GM18867 (cell line): ENCODE data around the gene UGDH.
A peak's percentile ranks its signal among the peaks of the same experiment; 100 is the strongest.
"Not testable (repeated sequence)": the region's sequence is repeated elsewhere in the genome, so short reads cannot be mapped to it uniquely, and the experiment has no call there.

Source experiments
- ATAC-seq: cut with Tn5 transposase; IDR thresholded peaks from one replicate; pipeline ENCODE4 v1.9.1; 2021; ENCODE audit warnings: mild to moderate bottlenecking, moderate library complexity; ENCODE audit not compliant: unreplicated experiment

The UGDH gene

DNA sequence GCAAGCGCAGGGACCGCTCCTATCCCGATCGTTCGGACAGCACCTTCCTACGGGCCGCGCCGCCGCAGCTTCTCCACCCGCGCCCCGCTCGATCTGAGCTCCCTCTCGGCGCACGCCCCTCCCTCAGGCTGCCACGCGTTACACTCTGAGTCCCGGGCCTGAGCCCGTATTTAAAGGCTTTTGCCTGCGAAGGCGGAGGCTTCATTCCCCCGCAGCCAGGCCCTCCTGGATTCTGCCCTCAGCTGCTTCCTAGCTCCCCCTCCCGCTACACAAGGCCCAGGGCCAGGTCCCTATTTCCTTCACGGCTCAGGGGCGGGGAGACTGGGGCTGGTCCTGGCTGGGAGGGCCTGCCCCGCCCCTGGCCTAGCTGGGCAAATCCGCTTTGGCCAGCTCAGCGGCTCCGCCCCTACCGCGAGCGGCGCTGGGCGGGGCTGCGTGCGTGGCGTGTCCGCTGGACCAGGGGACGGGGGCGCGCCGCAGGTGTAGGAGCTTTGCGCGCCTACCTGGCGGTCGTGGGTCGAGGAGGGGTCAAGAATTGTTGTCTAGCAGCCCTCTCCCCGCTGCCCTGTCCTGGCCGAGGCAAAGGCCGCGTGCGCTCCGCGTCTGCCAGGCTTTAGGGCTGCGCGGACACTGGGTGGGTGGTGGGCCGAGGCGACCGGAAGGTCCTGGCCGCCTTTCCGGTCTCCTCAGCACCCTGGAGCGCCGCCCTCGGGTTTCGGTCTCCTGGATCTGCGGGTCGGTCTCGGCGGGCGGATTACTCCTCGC lies at the start of gene UGDH:
TSS of gene UGDH (minus strand) at position 144 of the 765 bp plus-strand sequence. CDS start 5,927 bp downstream, outside the sequence.
- peak; percentile 97 for ATAC-seq

DNA sequence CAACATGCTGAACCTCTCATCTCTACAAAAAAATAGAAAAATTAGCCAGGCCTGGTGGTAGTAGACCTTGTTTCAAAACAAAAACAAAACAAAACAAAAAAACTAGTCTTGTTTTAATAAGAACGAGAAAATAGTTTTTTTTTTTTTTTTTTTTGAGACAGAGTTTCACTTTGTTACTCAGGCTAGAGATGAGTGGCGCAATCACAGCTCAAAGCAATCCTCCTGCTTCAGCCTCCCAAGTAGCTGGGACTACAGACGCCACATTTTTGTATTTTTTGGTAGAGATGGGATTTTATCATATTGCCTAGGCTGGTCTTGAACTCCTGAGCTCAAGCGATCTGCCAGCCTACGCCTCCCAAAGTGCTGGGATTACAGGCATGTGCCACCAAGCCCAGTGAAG lies 47.7 kb upstream of the UGDH start:
- no peak for ATAC-seq

DNA sequence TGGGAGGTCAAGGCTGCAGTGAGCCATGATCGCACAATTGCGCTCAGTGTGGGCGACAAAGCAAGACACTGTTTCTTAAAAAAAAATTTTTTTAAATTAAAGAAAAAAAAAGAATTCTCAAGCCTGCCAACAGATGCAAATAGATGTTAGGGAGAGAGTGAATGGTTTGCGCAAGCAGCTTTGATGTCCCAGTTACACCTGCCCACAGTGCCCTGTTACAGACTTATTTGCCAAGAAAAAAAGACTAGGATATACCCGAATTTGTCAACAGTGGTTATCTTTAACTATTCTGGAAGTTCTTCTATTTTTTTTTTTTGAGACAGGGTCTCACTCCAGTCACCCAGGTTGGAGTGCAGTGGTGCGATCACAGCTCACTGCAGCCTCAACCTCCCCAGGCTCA lies 44.3 kb upstream of the UGDH start:
- ATAC-seq, result no peak

DNA sequence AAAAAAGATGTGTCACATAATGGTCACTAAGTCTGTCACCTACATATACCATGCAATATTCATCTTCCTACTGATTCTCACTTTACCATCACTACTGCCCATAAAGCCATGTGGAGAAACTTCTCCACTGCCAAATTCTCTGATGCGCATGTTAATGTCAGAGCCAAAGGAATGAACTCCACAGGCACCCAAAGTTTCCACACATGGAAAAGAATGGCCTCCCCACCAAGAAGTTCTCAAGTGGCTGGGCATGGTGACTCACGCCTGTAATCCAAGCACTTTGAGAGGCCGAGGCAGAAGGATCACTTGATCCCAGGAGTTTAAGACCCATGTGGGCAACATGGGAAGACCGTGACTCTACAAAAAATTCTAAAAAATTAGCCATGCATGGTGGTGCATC lies 43.8 kb upstream of the UGDH start:
- no peak for ATAC-seq

DNA sequence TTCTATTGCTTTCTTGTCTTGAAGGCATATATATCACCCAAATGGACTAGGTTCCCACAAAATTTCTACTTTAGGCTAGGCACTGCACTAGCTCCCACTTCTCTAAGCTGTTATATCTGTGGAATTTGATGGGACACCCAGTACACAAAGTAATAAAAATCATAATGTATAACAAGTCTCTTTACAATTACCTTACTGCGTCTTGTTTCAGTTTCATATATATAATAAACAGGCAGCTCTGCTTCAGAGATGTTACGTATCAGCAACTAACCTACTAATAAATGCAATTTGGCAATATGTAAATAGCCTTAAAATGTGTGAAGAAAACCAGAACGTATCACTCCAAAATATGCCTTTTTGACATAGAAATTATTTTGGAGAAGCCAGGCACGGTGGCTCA lies 42.0 kb upstream of the UGDH start:
- no peak for ATAC-seq

DNA sequence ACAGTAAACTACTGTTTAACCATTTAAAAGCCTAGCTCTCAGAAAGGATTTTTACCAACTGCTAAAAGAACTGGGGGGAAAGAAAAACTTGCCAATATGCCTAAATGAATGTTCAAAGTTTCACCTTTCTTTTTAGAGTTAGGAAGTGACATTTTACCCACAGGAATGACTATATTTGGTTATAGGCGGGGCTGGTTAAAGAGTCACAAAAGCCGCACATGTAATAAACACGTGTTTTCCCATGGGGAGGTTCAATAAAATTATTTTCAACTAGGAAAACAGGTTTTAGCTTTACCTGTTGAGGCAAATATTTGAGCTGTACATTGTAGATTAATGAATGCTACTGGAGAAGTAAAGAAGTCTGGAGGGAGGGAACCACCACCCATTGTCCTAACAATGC lies 41.6 kb upstream of the UGDH start:
- ATAC-seq, result no peak

DNA sequence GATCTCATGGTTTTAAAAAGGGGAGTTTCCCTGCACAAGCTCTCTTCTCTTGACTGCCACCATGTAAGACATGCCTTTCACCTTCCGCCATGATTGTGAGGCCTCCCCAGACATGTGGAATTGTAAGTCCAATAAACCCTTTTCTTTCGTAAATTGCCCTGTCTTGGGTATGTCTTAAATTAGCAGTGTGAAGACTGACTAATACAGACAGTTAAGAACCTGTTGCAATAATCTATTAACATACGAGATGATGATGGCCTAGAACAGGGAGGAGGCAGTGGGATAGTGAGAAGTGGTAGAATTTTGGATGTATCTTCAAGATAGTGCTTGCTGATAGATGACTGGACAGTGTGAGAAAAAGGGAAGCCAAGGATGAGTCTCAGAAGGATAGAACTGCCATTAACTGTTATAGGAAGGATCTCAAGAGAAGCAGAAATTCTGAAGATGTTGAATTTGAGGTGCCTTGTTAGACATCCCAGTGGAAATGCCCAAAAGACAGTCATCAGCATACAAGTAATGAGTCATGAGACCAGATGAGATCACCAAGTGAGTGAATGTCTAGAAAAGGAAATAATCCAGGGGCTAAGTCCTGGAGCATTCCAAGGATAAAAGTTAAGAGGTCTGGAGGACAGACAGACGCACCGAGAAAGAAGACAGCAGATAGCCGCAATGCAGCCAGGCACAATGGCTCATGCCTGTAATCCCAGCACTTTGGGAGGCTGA lies 38.8 kb upstream of the UGDH start:
- ATAC-seq, result no peak

DNA sequence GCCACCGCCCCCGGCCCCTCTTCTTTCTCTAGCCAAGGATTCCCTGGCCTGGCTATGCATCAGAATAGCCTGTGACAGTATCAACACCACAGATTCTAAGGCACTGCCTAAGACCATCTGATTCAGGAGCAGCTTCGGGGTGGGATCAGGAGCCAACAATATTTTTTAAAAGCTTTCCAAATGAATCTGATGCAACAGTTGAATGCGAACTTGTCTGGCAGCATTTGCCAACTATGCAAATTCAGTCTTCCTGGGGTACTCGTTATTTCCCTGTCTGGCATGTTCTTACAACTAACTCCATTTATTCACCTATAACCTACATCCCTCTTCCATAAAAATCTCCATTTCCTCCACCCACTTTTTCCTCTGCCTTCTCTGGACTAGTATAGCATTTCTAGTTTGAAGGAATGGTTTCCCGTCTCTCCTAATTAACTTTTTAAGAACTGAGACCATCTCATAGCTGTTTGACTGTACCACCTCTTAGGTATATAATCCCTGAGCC lies 36.2 kb upstream of the UGDH start:
- ATAC-seq, result no peak

DNA sequence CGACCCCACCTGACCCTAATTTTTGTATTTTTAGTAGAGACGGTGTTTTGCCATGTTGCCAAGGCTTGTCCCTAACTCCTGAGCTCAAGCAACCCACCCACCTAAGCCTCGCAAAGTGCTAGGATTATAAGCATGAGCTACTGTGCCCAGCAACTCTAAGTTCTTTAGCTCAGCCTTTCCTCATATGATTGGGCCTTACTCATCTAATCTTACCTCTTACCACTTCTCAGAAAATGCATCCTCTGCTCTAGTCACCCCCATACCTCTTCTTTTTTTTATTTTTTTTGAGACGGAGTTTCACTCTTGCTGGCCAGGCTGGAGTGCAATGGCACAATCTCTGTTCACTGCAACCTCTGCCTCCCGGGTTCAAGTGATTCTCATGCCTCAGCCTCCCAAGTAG lies 35.6 kb upstream of the UGDH start:
- no peak for ATAC-seq

DNA sequence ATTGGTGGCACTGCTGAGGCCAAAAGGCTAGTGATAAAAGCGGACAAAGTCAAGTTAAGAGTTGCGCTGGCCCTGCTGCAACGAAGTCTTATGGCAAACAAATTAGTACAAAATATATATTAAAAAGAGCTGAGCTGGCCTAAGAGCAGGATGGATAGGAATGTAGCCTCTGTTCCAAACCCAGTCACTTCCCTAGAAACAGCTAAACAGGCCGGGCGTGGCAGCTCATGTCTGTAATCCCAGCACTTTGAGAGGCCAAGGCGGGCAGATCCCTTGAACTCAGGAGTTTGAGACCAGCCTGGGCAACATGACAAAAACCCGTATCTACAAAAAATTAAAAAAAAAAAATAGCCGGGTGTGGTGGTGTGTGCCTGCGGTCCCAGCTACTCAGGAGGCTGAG lies 32.4 kb upstream of the UGDH start:
- no peak for ATAC-seq

DNA sequence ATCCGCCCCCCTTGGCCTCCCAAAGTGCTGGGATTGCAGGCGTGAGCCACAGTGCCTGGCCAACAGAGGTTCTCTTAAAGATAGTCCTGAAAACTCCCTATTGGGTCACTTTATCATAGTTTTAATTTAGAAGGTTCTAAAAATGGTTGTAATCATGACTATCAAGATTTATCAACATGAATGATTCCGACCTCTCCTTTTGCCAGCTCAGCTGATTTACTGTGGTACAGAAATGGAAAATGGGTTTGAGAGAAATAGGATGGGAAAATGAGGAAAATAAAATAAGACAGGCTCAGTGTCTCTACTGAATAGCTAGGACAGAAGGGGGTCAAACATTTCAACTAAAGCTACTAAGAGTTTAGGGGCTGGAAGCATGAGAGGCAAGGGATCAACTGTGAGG lies 28.2 kb upstream of the UGDH start:
- ATAC-seq, result no peak

DNA sequence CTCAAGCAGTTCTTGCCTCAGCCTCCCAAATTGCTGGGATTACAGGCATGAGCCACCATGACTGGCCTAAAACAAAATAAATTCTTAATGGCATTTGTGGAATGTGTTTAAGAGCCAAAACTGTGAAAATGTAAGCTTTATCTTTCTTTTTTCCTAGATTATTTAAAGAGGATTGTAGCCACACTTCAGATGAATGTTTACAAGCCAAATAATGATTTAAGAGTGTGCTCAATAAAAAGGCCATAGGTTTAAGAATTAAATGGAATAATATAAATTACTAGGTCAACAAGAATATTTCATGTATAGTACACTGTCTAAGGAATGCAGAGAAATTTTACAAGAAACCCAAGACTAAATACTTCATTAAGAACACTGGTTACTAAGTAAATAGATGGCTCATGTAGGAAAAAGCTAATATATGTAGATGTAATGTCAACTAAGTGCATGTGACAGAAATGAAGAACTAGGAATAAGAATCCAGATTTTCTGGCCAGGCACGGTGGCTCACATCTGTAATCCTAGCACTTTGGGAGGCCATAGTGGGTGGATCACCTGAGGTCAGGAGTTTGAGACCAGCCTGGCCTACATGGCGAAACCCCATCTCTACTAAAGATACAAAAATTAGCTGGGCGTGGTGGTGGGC lies 21.3 kb upstream of the UGDH start:
- ATAC-seq, result no peak

DNA sequence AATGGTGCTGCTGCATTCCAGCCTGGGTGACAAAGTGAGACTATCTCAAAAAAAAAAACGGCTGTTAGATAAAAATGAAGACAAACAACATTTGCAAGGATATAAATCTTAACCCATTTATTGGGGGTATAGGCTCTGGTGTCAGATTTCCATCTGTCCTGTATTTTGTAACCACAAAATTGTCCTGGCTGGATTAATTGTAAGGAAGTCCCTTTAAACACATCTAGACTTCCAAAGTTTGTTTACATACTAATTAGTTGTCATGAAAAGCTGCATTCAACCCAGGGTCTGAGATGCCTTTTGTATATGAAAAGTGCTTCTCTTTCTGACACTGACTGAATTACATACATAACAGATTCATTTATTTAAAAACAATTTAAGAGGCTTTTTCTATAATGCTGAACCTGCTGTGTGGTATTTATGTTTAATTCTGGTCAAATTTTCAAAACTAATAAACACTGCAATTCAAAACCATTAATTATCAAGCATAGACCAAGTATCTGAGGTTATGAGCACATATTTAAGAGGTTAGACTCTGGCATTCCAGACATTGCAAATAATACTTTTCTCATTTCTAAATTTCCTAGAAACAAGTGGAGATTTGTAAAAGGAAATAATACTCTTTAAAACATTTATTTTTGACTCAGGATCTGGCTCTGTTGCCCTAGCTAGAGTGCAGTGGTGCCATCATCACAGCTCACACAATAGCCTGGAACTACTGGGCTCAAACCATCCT lies 17.5 kb upstream of the UGDH start:
- ATAC-seq, result no peak

DNA sequence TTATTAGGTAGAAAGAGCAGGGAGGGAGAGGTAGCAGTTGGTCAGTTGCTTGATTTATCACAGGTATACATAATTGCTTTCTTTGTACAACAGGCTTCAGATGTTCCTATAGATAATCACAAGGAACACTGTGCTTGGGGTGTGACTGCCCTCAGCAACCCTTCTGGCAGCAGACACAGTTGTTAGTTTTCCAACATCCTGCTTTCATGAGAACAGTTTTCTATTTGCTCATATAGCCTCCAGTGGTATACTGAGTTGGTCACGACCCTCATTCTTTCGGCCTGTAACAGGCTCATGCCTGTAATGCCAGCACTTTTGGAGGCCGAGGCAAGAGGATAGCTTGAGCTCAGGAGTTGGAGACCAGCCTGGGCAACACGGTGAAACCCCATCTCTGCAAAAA lies 16.8 kb upstream of the UGDH start:
- not testable (repeated sequence) for ATAC-seq

DNA sequence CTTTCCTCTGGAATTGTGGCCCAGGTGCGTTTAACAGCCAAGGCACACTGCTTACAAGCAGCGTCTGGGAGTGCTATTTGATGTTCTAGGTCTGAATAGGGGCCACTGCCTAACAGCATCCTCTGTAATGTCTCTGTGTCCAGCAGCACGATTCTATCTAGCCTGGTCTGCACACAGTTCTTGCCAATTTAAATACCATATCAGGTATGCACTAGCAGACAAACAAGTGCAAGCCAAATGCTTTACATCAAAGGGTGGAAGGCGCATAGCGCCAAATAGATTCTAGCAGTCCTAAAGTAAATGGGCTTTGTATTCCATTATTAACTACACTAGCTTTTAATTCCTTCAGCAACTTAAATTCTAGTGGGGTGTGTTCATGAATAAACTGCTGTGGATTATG lies 15.8 kb upstream of the UGDH start:
- ATAC-seq, result no peak

DNA sequence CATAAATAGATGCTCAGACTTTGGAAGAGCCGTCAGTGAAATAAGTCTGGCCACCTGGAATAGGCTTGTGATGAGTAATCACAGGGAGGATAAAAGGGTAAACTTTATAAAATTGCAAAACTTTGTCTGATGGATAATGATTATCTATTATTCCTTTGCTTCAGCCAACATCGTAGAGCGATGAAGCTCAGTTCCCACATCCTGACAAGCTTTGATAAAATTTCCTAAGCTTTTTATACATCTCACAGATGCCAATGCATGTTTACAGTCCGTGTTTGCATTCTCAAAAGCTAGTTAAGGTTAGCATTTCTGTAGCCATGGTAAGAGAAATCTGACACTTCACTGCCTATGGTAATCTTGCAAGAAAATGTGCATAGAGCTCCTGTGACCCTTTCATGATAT lies 15.4 kb upstream of the UGDH start:
- ATAC-seq, result no peak

DNA sequence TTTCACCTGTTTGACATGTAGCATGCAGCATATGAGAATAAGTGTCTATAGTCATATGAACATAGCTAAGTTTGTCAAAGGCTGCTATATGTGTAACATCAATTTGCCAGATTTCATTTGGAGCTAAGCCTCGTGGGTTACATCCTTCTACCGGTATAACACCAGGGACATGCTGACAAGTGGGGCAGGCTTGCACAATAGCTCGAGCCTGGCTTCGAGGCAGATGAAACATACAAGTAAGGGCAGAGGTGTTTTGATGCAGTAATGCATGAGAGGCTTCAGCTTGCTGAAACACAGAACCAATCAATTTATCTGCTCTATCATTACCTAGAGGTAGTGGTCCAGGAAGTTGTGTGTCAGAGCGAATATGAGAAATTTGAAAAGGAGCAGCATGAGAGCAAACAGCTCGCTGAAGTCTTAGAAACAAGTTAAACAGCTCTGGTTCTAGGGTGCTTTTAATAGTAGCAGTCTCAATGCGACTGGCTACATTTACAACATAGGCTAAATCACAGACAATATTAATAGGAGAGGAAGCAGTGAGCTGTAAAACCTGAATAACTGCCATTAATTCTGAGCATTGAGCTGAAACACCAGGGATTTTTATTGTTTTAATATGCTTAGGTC lies 14.9 kb upstream of the UGDH start:
- ATAC-seq, result no peak

DNA sequence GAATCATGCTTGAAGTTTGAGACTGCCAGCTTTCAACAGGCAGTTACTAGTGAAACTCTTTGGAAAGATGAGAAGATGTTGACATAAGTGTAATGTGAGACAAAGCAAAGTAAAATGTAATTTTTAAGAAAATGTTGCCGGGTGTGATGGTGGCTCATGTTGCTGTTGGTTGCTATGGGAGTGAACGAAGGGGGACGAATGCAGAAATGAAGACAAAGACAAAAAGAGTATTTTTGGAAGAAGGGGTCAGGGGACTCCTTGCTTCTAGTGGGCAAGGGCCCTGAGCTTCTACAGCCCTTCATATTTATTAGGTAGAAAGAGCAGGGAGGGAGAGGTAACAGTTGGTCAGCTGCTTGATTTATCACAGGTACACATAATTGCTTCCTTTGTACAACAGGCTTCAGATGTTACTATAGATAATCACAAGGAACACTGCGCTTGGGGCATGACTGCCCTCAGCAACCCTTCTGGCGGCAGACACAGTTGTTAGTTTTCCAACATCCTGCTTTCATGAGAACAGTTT lies 11.9 kb upstream of the UGDH start:
- no peak for ATAC-seq

DNA sequence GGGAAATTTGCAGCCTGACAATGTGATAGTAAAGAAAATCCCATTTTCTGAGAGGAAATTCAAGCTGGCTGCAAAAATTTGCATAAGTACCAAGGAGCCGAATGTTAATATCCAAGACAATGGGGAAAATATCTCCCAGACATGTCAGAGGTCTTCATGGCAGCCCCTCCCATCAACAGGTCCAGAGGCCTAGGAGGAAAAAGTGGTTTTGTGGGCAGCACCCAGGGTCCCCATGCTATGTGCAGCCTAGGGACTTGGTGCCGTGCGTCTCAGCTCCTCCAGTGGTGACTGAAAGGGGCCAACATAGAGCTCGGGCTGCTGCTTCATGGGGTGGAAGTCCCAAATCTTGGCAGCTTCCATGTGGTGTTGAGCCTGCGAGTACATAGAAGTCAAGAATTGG lies 6.3 kb upstream of the UGDH start:
- no peak for ATAC-seq

DNA sequence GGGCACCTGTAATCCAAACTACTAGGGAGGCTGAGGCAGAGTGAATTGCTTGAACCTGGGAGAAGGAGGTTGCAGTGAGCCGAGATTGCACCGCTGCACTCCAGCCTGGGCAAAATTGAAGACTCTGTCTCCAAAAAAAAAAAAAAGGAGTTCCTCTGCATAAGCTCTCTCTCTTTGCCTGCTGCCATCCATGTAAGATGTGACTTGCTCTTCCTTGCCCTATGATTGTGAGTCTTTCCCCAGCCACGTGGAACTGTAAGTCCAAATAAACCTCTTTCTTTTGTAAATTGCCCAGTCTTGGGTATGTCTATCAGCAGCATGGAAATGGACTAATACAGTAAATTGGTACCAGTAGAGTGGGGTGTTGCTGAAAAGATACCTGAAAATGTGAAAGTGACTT lies 5.0 kb upstream of the UGDH start:
- not testable (repeated sequence) for ATAC-seq

DNA sequence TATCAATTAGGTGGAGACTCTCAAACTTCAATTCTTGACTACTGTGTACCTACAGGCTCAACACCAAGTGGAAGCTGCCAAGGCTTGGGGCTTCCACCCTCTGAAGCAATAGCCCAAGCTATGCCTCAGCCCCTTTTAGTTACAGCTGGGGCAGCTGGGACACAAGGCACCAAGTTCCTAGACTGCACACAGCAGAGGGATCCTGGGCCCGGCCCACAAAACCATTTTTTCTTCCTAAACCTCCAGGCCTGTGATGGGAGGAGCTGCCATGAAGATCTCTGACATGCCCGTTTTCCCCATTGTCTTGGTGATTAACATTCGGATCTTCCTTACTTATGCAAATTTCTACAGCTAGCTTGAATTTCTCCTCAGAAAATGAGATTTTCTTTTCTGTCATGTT lies 3.4 kb upstream of the UGDH start:
- ATAC-seq, result no peak
